ENCODE data around the gene CR1.
"Not testable (repeated sequence)": the region's sequence is repeated elsewhere in the genome, so short reads cannot be mapped to it uniquely, and the experiment has no call there.

CR1 gene

GRCh38 chr1:207495801-207496792 lies at the start of gene CR1:
TSS of gene CR1 (plus strand) at chr1:207496157. CDS start at chr1:207496268, 111 bp downstream.
- no peak for DNase-seq (ENCODE audit: low read depth in 2 of 2)

- no peak for DNase-seq (ENCODE audit: low read depth in 2 of 2)
Measured at GRCh38 chr1:207453710-207454045, 42.3 kb upstream of the CR1 start.

DNA sequence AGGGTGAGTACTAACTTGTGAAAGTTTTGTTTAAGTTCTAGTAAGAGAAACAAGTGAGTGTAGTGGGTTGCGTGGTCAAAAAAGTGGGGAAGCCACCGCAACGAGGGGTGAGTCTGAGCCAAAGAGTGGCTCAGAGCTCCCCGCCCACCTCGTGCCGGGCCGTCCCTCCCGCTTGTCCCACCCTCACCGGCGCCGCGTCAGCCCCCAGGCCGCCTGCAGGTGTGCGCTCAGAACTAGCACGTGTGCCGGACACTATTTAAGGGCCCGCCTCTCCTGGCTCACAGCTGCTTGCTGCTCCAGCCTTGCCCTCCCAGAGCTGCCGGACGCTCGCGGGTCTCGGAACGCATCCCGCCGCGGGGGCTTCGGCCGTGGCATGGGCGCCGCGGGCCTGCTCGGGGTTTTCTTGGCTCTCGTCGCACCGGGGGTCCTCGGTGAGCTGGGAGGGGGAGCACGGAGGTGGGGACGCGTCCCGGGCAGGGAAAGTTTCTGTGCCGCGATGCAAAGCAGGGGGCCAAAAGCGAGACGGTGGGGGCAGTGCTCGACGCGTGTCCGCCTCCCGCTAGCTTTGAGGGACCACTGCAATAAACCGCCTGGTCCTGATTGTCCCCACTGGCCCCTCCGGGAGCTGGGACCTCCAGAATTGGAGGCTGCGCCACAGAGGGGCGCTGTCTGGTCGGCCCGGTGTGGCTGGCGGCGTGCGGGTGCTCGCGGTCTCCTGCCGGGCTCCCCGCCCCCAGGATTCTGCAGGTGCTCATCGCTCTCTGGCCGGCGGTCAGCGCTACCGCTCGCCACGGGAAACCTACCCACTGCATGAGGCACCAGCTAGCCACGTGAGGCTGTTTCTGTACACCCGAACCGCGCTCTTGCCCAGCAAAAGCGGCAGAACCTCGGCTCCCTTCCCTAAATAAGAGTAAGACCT lies 41.7 kb upstream of the CR1 start, which contains the start of gene CR2:
Gene CR2, plus strand, starts transcription at position 283 of the 919 bp plus-strand sequence. Its CDS starts 91 bp downstream, at position 374.
- no peak for DNase-seq (ENCODE audit: low read depth in 2 of 2)

DNA sequence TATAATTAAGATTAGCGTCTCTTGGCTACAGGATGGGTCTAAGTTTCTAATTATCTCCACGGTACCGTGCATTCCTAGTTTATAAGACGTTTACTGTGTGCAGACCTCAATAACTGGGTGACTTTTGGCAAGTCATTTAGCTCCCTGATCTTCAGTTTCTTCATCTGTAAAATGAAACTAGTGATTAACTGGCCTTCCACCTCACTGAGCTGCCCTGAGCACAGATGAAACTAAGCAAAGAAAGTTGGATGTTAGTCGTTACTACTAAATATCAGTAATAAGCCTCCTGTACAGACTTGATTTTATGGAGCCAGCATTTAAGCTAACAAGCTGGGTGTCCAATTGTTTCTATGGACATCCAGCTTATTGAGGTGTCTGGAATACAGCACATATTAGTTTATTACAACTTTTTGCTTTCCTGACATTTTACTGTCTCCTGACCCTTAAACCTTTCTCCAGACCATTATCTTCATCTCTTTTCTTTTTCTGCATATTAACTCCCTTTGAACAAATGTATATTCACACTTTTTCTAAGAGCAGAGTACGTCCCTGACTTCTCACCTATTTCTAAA lies 40.7 kb upstream of the CR1 start:
- DNase-seq (ENCODE audit: low read depth in 2 of 2): no peak

- DNase-seq (ENCODE audit: low read depth in 2 of 2): no peak
Measured at GRCh38 chr1:207458414-207458813, 37.5 kb upstream of the CR1 start.

GRCh38 chr1:207459008-207459407 lies 36.9 kb upstream of the CR1 start:
- no peak for DNase-seq (ENCODE audit: low read depth in 2 of 2)

- no peak for DNase-seq (ENCODE audit: low read depth in 2 of 2)
Measured at GRCh38 chr1:207461649-207462048, 34.3 kb upstream of the CR1 start.

- no peak for DNase-seq (ENCODE audit: low read depth in 2 of 2)
Measured at GRCh38 chr1:207462535-207462934, 33.4 kb upstream of the CR1 start.

DNA sequence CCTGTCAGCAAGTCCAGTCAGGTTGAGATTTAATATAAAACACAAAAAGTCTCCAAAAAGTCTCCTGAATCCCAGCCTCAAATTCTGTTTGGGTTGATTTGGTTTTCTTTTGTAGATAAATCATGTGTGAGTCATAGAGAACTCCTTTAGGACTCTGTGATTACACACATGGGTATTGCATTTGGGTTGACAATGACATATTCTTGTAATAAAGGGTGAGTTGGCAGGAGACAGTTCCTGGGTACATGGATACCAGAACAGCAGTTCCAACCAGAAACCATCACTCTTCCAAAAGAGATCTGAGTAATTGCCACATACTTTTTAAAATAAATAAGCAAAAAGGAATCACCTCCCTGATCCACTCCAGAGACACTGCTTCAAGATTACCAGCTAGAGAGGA lies 32.9 kb upstream of the CR1 start:
- no peak for DNase-seq (ENCODE audit: low read depth in 2 of 2)

DNA sequence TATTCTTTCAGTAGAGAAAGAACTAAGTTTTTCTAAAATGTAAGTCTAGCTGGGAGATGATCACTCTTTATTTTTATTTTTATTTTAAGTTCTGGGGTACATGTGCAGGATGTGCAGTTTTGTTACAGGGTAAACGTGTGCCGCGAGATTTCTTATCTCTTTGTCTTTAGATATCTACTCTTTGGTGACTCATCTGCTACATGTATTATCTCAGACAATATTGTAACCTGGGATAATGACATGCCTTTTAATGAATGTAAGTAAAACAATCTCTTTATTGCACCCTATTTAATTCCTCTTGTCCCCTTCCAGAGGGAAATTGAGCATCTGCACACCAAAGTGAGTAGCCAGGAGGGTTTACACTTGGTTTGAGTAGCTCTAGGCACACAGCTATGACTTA lies 32.4 kb upstream of the CR1 start:
- no peak for DNase-seq (ENCODE audit: low read depth in 2 of 2)

DNA sequence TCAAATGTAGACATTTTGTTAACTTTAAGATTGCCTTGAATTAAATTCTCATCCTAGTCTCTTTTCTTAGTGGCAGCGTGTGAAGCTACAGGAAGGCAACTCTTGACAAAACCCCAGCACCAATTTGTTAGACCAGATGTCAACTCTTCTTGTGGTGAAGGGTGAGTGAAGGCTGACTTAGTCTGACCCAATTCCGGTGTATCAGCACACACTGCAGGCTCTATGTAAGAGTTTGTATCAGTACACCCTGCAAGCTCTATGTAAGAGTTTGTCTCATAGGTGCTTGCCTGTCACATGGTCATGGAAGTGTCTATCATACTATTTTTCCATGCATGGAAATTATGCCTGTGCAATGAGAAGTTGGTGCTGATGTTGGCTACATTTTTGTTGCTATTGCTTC lies 25.0 kb upstream of the CR1 start:
- DNase-seq (ENCODE audit: low read depth in 2 of 2): no peak

DNA sequence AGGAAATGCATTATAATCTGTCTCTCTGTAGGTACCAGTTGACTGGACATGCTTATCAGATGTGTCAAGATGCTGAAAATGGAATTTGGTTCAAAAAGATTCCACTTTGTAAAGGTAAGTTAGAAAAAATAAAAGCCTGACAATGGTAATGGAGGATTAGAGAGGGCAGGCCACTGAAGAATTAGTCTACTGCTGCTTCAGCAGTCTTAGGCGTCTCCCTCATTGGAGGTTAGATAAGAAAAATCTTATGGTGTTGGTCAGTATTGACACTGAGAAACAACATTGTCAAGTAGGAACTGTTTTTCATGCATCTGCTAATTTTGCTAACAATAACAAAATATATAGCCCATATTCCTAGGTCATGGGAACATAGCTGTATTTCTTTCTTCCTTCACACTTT lies 21.7 kb upstream of the CR1 start:
- DNase-seq (ENCODE audit: low read depth in 2 of 2): no peak

DNA sequence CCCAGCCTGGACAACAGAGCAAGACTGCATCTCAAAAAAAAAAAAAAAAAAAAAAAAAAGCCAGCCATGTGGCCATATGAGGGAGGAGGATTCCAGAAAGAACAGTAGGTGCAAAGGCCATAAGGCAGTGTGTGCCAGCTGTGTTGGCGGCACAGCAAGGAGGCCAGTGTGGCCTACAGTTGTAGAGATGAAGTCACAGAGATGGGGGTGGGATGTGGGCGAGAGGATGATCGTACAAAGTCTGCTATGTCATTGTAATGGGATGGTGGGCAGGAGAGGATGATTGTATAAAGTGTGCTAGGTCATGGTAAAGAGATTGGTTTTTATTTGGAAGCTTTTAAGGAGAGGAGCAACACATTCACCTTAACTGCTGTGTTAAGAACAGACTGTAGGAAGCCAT lies 9.8 kb upstream of the CR1 start:
- no peak for DNase-seq (ENCODE audit: low read depth in 2 of 2)

DNA sequence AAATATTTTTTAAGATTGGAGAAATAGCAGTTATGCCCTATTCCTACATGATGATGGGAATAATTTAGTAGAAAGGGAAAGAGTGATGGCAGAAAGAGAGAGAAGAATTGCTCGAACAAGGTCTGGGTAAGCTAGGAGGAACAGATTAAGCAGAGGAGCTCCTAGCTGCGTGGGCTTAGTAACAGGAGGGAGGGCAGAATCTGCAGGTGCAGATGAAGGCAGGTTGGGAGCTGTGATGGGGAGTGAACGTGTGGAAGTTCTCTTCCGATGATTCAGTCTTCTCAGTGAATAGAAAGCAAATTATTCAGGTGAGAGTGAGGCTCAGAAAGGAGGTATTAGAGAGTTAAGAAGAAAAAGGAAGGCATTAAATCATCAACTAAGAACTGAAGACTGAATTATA lies 8.3 kb upstream of the CR1 start:
- no peak for DNase-seq (ENCODE audit: low read depth in 2 of 2)

DNA sequence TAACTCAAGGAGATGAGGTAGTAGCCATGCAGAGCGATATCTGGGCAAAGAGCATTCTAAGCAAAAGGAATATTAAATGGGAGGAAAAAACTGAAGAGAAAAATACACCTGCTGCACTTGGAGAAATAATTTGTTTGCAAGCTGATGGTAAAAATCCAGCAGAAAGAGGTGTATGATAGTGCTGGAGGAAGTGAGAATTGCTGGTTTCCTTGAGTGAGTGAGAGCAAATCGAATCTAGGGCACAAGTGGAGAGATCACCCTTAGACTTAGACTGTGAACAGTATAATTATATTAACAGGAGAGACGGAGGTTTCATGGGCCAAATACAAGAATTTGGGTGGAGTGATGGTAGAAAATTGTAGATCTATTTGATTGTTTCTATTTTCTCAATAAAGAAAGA lies 2.7 kb upstream of the CR1 start:
- DNase-seq (ENCODE audit: low read depth in 2 of 2): no peak

GRCh38 chr1:207494171-207494570 lies 1.8 kb upstream of the CR1 start:
- DNase-seq (ENCODE audit: low read depth in 2 of 2): no peak

DNA sequence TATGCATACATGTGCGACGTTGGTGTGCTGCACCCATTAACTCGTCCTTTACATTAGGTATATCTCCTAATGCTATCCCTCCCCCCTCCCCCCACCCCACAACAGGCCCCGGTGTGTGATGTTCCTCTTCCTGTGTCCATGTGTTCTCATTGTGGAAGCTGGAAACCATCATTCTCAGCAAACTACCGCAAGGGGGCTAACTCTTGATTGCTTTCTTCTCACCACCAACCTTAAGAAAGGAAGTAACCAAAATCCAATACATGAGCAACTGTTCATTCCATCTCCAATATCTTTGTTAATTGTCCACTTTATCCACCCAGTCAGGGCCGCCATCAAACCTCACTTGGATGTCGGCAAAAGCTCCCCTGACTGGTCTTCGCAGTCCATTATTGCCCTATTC lies 676 bp upstream of the CR1 start:
- DNase-seq (ENCODE audit: low read depth in 2 of 2): not testable (repeated sequence)

DNA sequence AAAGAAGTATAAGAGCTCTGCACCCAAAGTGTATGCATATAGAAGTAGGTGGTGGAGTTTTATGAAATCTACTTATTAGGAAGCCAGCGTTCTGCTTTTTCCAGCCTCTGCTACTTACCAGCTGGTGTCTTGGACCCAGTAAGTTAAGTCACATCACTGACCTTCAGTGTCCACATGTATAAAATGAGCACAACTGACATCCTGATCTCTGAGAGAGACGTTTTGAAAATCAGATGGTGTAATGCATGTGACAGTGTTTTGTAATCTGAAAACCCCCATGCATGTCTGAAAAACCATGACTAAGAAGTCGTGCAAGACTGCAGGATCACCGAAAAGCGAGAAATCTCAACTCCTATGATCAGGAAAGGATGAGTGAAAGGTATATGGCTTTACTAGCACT lies 2.0 kb downstream of the CR1 start:
- DNase-seq (ENCODE audit: low read depth in 2 of 2): no peak

GRCh38 chr1:207499573-207499972 lies 3.6 kb downstream of the CR1 start:
- peak; percentile 12 to 19 for DNase-seq (ENCODE audit: low read depth in 2 of 2)

DNA sequence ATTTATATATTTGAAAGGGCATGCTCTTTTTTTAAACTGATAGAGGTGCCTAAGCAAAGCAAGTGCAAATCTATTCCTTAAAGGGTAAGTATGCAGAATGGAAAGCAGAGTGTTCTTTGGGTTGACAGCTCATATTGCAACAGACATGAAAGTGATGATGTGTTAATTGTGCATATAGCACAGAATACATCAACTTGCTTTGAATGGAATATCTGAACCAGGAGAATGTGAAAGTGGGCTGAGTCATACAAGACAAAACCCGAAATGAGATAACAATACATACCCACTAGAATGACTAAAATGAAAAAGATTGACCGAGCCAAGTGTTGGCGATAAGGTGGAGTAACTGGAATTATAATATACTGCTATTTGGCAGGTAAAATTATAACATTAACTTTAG lies 4.3 kb downstream of the CR1 start:
- DNase-seq (ENCODE audit: low read depth in 2 of 2): no peak

DNA sequence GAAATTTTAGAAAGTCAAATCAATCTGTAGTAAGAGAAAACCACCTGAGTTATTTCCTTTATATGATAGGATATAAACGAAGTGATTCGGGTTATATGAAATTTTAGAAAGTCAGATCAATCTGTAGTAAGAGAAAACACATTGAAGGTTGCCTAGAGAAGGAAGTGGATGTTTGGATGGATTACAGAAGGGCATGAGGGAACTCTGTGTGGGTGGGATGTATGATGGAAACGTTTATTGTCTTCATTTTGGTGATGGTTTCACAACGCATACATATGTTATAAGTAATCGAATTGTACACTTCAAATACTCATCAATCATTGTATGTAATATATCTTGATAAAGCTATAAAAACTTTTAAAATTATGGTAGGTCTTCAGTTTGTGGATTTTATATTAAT lies 5.1 kb downstream of the CR1 start:
- DNase-seq (ENCODE audit: low read depth in 2 of 2): no peak

- DNase-seq (ENCODE audit: low read depth in 2 of 2): no peak
Measured at GRCh38 chr1:207502726-207503125, 6.8 kb downstream of the CR1 start.
